ENCODE data around the gene TRIM63.

TRIM63 gene

GRCh38 chr1:26029054-26029863 lies 38.2 kb downstream of the TRIM63 start:
- H3K4me3 ChIP-seq (ENCODE audit: low read length), result no peak overlapping the region
- DNase-seq (ENCODE audit: low read depth), result no peak
- TF ChIP-seq CTCF (conservative IDR thresholded peaks at IDR 0.05; ENCODE audit: low read length), result no peak

- no peak for TF ChIP-seq CTCF (conservative IDR thresholded peaks at IDR 0.05; ENCODE audit: low read length)
- no peak for DNase-seq (ENCODE audit: low read depth)
- no peak overlapping the region for H3K4me3 ChIP-seq (ENCODE audit: low read length)
Measured at GRCh38 chr1:26028490-26028980, 38.9 kb downstream of the TRIM63 start.

GRCh38 chr1:26027716-26028489 lies 39.5 kb downstream of the TRIM63 start:
- DNase-seq (ENCODE audit: low read depth), result no peak
- TF ChIP-seq CTCF (conservative IDR thresholded peaks at IDR 0.05; ENCODE audit: low read length), result no peak

GRCh38 chr1:26025517-26025916 lies 41.9 kb downstream of the TRIM63 start:
- TF ChIP-seq CTCF (conservative IDR thresholded peaks at IDR 0.05; ENCODE audit: low read length), result no peak
- no peak for DNase-seq (ENCODE audit: low read depth)
- no peak overlapping the region for H3K4me3 ChIP-seq (ENCODE audit: low read length)

More at GRCh38 chr1:26027716-26028489, 39.5 kb downstream of the TRIM63 start:
- no peak overlapping the region for H3K4me3 ChIP-seq (ENCODE audit: low read length)

GRCh38 chr1:26025060-26025459 lies 42.4 kb downstream of the TRIM63 start:
- no peak overlapping the region for H3K4me3 ChIP-seq (ENCODE audit: low read length)
- no peak for DNase-seq (ENCODE audit: low read depth)
- no peak for TF ChIP-seq CTCF (conservative IDR thresholded peaks at IDR 0.05; ENCODE audit: low read length)

GRCh38 chr1:26023826-26024225 lies 43.6 kb downstream of the TRIM63 start:
- no peak for TF ChIP-seq CTCF (conservative IDR thresholded peaks at IDR 0.05; ENCODE audit: low read length)
- DNase-seq (ENCODE audit: low read depth), result no peak
- no peak overlapping the region for H3K4me3 ChIP-seq (ENCODE audit: low read length)

Data from AG10803 (cell line).